Medulla oblongata (tissue), 1 donor: ENCODE results near the gene SLC7A5.
"Not testable (repeated sequence)": the region's sequence is repeated elsewhere in the genome, so short reads cannot be mapped to it uniquely, and the experiment has no call there.

Source experiments
- DNase-seq: peaks from one replicate; pipeline ENCODE4 v3.0.0-alpha.2; 2015; ENCODE audit errors: extremely low spot score

The SLC7A5 gene

GRCh38 chr16:87822108-87822970, 47.0 kb downstream of the SLC7A5 start:
- DNase-seq = no peak

GRCh38 chr16:87821376-87822107, 47.8 kb downstream of the SLC7A5 start:
- no peak for DNase-seq

GRCh38 chr16:87819983-87820382, 49.3 kb downstream of the SLC7A5 start:
- DNase-seq = no peak

- no peak for DNase-seq
These were observed 50.0 kb downstream of the SLC7A5 start for GRCh38 chr16:87819282-87819681.

- DNase-seq = peak; percentile 26
These were observed 50.7 kb downstream of the SLC7A5 start for GRCh38 chr16:87818533-87819161.

GRCh38 chr16:87817910-87818309, 51.4 kb downstream of the SLC7A5 start:
- no peak for DNase-seq

GRCh38 chr16:87817370-87817769, 51.9 kb downstream of the SLC7A5 start:
- DNase-seq = not testable (repeated sequence)

- no peak for DNase-seq
These were observed 52.7 kb downstream of the SLC7A5 start for GRCh38 chr16:87816507-87817100.

- DNase-seq = peak; percentile 37
These were observed 53.7 kb downstream of the SLC7A5 start for GRCh38 chr16:87815567-87815966.

GRCh38 chr16:87812200-87812656, 57.1 kb downstream of the SLC7A5 start:
- no peak for DNase-seq

GRCh38 chr16:87811454-87811853, 57.9 kb downstream of the SLC7A5 start:
- DNase-seq = not testable (repeated sequence)

GRCh38 chr16:87809150-87809902, 60.0 kb downstream of the SLC7A5 start:
- no peak for DNase-seq

GRCh38 chr16:87808108-87808507, 61.2 kb downstream of the SLC7A5 start:
- DNase-seq = no peak

GRCh38 chr16:87806641-87807546, 62.4 kb downstream of the SLC7A5 start:
- peak; percentile 13 for DNase-seq

GRCh38 chr16:87806261-87806640, 63.1 kb downstream of the SLC7A5 start:
- no peak for DNase-seq

- no peak for DNase-seq
These were observed 65.9 kb downstream of the SLC7A5 start for GRCh38 chr16:87803385-87803784.

GRCh38 chr16:87802670-87803069, 66.6 kb downstream of the SLC7A5 start:
- no peak for DNase-seq

GRCh38 chr16:87801679-87802259, 67.5 kb downstream of the SLC7A5 start:
- no peak for DNase-seq

GRCh38 chr16:87800497-87800896, 68.8 kb downstream of the SLC7A5 start:
- no peak for DNase-seq

- DNase-seq = no peak
These were observed 74.0 kb downstream of the SLC7A5 start for GRCh38 chr16:87795336-87795735.
